HPDE6-E6E7 (cell line): ENCODE measurements around the gene MYH13.

ENCODE experiments used
- DNase-seq: peaks from one replicate; pipeline ENCODE4 v3.0.0; 2011; ENCODE audit warnings: missing footprints; ENCODE audit errors: extremely low spot score

MYH13 gene

DNA sequence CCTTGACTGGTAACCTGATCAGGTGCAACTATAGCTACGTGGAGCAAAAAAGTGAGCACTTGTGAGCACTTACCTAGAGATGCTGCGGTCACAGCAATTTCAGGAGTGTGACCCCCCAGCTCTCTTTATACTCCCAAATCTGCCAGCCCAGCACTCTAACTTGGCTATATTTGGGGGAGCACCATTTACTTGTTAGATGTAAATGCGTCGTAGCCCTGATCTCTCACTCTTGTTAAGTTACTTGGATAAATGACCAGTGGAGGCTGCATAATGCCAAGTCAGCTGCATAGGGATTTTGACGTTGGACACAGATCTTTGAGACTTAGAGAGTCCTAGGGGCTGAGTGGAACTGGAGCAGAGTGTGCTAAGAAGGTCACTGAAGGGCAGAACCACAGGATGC is at the start of gene MYH13:
MYH13 (minus strand) TSS at position 101 of the 400 bp plus-strand sequence. CDS start 8,476 bp downstream, outside the sequence.
- no peak for DNase-seq

DNA sequence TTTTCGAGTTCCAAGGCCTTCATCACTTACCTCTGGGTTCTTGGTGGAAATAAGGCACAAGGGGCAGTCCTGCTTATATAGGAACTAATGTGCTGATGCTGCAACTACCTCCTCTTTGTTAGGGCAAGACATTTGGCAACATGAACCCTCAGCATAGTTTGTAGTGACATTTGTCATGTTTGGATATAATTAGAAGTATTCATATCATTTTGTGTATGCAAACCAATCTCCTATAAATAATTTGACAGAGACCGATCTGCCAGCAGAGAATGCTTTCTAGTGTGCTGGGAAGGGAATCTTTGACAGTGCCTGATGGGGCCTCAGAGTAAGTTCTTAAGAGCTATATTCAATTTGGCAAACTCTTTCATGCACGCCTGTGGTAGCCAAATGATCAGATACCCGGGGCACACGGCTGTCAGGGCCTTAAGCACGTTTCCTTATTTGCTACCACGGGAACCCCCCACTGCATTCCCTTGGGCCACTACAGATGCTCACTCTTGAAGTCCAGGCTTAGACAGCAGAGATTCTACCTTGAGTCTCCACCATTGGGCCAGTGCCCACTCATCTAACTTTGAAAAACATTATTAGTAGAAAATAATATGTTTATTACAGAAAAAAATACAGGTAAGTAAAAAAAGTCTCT is 49.2 kb upstream of the MYH13 start, which contains the start of gene MYH8:
MYH8 (minus strand) TSS at position 51 of the 643 bp plus-strand sequence. CDS start 1,723 bp downstream, outside the sequence.
- DNase-seq, result no peak

DNA sequence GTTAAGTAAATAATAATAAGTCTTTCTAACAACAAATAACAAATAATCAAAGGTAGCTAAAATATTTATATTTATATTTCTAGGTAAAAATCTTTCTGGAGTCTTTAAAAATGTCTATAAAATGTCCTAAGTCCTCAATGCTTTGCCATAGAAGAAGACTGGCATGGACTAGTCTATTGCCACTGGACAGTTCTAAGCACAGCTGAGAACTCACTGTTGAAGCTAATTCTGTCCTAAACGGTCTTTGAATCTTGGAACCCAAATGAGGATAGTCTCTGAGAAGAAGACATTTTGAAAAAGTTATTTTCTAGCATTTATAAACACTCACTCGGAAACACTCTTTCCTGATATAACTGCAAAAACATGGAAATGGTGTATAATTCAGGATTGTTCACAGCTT is 48.4 kb upstream of the MYH13 start:
- no peak for DNase-seq

DNA sequence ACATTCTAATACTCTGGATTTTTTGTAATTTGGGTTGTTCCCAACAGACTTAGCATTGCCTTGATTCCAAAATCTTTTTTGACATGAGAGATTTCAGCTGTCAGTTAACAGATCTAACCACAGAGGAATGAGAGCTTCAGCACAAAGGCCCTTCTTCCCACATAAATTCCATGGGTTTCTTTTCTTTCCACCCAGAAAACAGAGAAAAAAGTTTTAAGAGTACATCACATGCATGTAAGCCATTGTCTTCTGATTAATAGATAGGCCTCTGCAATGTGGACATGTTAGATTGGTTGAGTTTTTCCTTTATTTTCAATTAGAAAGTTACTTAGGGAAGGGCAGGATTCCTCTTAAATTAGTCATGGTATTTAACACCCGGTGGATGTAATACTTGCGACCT is 48.0 kb upstream of the MYH13 start:
- no peak for DNase-seq

DNA sequence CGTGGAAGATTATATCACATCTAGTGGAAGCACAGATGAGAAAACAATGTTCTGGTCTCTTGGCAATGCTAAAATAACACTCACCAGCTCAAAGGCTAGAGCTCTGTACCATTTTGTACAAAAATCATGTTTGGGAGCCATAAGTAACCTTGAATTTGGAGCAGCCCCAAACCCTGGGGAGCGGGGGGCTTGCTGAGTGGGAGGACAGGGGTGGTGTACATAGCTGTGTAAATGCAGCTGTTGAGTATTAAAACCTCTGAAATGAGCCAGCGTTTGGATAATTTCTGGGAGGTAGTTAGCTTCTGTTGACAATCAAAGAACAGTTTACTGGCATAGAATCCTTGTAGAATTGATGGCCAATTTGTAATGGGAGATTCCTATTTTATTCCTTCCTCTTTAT is 44.6 kb upstream of the MYH13 start:
- no peak for DNase-seq

DNA sequence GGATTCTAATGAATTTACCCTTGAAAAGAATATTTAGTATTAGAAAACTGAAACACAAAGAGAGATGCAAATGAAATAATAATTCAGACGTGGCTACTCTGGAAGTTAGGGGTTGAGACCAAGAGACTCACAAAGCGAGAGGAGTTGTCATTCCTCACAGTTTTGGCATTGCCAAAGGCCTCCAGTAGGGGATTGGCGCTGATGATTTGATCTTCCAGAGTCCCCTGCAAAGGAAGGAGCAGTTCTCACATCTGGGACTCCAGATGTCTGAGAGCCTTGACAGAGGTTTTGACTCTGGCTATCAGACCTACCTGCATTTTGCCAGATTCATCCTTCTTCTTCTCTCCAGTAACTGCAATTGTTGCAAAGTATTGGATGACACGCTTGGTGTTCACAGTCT is 42.4 kb upstream of the MYH13 start:
- DNase-seq, result no peak

DNA sequence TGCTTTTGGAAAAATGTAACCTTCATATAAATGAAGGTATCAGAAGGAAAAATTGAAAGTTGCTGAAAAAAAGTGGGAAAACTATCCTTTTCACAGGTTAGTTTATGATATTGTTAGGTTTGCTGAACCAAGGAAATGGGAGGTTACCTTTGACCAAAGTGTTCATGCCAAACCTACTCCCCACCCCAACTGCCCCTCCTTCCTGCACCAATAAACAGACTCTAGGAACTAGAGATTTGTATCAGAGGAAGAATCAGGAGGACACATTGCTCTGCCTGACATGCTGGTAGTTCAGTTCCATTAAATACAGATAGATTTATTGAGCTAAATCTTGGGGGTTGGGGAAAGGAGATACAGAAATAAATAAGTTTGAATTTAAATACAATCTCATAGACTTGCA is 30.8 kb upstream of the MYH13 start:
- no peak for DNase-seq

DNA sequence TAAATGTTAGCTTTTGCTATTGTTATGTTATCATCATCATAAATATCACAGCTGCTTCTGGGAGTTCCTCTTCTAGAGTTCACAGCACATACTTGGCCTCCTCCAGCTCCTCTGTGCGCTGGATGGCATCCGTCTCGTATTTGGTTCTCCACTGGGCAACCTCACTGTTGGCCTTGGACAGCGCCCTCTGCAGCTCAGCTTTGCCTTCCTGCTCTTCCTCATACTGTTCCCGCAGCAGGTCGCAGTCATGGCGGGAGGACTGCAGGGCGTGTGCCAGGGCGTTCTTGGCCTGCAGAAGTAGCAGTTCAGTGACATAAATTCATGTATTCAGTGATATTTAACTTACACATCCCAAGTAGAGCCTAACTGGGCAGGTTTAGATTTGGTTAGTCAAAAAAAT is 25.5 kb upstream of the MYH13 start:
- DNase-seq, result no peak

DNA sequence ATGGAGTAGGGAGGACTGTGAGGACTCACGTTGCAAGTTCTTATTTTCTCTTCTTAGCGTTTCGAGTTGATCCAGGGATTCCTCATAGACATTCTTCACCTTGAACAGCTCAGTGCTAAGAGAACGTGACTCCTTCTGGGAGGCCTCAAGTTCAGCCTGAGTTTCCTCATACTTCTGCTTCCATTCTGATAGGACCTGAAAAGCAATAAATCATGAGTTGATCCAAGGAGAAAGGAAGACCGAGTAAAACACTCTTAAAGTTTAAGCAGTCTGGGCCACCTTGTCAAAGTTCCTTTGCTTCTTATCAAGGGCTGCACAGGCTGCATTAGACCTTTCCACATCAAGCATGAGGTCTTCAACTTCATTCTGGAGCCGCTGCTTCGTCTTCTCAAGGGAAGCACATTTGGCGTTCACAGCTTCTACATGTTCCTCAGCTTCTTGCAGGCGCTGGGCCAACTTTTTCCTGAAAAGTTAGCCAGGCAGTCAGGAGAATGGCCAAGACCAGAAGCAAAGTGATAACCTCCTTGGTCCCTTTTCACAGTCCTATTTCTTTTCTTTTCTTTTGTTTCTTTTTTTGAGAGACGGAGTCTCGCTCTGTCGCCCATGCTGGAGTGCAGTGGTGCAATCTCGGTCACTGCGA is 23.8 kb upstream of the MYH13 start:
- DNase-seq, result no peak

DNA sequence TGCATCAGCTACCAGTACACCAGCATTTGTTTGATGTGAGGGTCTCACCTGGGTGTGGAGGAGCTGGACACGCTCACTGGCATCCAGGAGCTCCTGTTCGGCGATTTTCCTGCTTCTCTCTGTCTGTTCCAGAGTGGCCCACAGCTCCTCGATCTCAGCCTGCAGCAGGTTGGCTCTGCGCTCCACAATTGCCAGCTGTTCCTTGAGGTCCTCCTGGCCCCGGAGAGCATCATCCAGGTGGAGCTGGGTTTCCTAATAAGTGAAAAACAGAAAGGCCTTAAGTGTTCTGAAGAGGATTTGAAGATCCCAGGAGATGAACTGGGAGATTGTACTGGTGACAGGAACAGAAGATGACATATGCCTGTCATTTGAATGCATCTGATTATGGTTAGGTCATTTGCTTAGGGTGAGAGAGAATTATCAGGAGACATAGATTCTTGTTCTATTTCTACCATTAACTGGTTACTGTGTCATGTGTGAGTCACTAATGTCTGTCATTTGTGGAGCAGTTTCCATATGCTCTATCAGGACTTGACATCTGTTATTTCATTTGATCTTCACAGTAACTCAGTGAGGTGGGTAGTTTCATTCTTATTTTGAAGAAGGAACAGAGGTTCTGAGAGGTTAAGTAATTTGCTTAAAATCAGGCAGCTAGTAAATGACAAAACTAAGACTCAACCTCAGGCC is 21.5 kb upstream of the MYH13 start:
- DNase-seq, result no peak

DNA sequence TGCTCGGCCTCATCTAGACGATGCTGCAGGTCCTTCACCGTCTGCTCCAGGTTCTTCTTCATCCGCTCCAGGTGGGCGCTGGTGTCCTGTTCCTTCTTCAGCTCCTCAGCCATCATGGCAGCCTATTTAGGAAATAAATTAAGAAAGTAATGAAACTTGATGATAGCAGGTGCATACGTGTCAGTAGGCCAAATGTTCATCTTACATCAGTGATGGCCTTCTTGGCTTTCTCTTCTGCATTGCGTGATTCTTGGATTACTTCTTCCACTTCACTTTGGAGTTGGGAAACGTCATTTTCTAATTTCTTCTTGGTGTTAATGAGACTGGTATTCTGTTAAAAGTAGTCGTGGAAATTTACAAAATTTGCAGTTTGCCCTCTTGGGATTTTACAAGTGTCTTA is 20.1 kb upstream of the MYH13 start:
- DNase-seq, result no peak

DNA sequence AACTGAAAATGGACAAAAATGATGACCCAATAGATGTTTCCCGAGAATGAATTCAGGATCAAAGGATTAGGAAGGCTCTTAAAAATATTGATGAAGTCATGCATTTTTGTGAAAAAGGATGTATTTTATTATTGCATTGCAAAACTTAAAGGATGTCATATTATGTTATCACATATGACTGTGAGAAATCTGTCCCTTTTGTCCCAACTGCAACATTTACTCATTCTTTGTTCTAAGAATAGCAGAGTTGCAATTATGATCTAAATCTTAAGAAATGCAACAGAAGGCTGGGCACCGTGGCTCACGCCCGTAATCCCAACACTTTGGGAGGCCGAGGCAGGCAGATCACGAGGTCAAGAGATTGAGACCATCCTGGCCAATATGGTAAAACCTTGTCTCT is 13.1 kb upstream of the MYH13 start:
- no peak for DNase-seq

DNA sequence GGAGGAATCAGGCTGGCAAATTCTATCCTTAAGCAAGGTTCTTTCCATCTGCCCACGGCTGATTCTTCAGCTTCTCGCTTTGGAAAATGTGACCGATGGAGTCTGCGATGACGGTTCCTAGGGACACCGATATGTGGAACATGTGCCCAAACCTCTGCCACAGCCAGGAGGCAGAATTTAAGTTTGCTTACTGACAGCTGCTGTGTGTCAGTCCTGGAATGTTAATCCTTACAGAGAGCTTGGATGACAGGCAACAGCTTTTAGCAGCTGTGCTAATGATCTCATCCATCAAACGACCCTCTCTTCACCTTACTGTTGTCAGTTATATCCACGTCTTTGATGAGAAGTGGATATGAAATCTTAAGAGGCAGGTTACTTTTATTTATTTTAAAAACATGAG is 11.4 kb upstream of the MYH13 start:
- no peak for DNase-seq

DNA sequence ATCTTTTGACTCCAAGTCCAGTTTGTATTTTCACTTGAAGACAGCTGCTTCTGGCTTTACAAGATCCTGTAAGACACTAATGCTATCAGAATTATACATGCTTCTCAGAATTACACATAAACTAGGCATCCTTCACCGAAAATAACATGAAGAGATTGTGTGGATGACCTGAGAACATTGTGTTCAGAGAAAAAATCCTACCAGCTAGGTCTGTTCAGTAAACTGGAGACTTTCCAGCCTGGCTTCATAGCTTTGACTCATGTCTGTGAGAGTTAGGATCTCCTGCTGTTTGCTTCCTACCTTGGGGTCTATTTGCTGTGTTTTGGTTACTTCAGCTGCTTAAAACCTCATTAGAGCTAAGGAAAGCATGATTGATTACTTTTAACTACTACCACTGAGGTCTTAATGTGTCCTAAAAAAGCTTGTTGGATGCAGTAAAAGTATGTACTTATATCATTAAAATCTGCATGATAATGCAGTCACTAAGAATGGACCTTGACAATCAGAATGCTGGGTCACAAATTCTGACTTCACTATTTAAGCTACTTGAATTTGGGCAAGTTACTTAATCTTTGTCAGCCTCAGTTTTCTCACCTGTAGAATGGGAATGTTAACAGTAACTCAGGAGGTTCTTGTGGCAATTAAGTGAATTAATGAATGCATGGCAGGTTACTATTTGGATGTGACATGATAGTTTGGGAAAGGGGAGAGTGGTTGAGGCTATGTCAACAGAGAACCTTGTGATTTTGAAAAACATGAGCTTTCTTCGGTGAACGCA is 8.0 kb upstream of the MYH13 start:
- DNase-seq, result no peak

DNA sequence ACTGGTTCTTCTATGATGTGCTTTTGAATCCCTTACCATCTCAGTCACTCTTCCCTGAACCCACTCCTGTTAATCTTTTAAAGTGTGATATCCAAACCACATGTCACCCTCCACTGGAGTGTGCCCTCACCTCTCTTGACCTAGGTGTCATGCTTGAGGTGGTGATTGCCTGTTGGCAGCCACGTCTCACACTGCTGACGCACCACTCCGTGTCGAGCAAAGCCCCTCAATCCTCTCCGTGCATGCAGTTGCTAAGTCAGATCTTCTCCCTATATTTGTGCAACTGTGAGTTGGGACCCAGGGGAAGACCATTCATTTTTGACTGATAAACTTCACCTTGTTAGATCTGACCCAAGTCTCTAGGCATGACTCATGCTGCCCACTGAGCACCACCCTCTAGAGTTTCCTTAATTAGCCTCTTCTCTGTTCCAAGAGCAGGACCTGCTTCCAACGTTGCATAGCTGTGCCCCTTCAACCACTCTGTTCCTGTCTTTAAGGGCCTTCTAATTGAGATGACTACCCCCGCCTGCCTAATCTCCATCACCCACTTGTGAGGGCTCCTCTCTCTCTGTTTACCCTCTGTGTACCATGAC is 2.7 kb downstream of the MYH13 start:
- DNase-seq, result no peak

DNA sequence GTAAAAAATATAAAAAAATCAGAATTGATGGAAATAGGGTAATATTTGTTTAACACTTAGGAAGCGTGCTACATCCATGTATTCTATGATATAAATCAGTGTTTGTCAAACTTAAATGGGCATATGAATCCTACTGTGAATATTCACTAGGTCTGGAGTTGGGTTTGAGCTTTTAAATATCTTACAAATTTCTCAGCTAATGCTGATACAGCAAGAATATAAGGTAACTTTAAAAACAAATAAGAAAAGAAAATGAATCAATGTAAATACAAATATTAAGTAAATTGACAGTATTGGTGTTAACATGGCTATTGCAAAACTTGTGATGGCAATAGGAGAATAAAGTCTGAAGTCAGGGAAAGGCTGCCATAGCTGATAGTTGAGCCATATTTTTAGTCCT is 3.6 kb downstream of the MYH13 start:
- no peak for DNase-seq

DNA sequence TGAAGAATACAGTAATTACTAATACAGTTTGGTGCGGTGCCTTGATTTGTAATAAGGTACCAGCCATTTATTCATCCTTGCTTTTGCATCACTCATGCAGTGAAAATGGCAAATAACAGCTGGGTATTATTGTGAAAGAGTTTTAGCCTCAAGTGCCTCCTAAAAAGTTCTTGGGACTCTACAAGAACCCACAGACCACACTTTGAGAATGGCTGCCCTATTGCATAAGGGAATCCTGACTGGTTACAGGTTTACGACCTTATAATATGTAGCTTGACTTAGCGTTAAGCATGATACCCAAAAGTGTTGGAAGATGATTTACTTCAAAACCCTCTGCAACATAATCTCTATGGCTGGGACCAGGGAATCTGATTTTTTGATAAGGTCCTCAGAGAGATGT is 4.2 kb downstream of the MYH13 start:
- no peak for DNase-seq

DNA sequence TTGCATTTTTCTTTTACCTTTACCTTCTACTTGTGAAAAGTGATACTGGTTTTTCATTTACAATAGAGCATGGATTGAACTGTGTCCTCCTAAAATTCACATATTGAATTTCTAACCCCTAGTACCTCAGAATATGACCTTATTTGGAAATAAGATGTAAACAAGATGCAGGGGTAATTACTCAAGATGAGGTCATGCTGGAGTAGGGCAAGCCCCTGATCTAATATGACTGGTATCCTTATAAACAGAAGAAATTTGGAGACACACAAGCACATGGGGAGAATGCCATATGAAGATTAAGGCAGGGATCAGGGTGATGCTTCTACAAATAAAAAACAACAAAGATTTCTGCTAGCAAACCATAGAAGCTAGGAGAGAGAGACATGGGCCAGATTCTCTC is 12.2 kb downstream of the MYH13 start:
- no peak for DNase-seq

DNA sequence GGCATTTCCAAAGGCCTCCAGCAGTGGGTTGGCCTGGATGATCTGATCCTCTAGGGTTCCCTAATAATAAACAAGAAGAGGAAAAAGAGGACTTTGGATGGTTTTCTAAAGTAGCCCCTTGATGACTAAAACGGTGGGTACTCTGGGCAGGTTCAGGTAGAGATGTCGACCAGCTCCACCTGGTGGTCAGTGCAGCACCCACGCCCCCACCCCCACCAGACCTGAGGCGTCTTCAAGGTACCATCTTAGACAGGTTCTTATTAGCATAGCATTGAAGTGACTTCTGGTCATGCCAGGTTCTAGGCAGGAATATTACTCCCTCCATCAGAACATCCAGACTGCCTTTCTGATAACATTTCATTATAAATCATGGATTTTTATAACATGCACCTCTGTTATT is 15.0 kb downstream of the MYH13 start:
- DNase-seq, result no peak

DNA sequence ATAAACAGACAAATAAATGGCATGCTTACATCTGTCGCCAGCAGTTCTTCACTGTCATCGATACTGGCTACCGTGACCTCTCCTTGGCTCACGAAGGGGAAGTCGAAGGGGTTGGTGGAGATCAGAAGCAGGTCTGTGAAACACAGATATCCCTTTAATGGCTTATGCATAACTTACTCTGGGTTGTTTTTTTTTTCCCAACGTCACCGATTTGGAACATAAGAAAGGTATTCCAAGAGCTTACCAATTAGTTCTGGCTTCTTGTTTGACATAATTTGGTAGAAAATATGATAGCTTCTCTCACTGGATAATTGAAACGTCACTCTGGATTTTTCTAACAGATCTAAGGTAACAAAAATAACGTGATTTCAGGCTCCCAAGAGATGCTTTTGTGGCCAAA is 18.2 kb downstream of the MYH13 start:
- DNase-seq, result no peak

DNA sequence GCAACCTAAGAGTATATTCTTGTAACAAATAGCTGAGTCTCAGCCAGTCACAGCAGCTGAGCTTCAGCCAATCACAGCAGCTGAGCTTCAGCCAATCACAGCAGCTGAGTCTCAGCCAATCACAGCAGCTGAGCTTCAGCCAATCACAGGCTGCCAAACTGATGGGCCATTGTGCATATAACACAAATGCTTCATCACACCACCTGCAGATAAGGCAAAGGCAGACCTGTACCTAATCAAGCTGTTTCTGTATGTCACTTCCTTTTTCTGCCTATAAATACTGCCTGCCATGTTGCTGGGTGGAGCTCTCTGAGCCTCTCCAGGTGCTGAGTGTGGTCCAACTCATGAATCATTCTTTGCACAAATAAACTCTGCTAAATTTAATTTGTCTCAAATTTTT is 19.9 kb downstream of the MYH13 start:
- DNase-seq, result no peak

DNA sequence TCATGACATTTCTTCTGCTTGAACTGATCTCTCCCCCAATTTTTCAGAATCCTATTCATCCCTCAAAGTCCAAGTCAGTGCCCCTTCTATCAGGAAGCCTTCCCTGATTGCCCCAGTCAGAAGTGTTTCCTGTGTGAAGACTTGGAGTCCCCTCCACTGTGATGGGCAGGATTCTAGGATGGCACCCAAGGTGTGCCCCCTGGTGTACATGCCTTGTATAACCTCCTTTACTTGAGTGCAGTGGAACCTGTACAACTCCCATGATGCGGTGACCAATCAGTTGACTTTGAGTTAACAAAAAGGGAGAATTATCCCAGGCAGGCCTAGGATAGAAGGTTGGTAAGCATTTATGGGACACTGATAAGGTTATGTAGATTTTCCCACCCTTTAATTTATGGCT is 23.4 kb downstream of the MYH13 start:
- DNase-seq, result no peak
